ENCODE data around the gene PLCB4. TPM values are rescaled to one million over a fixed set of nuclear protein-coding genes. Genes with fewer than 3 reads are reported as not detected.

Gene PLCB4
- polyA plus RNA-seq, 1 experiment, result 18.6 TPM

GRCh38 chr20:9367746-9368145, 298.9 kb downstream of the PLCB4 start:
- DNase-seq (ENCODE audit: low read depth, low spot score), result no peak
- H3K4me3 ChIP-seq (ENCODE audit: low read depth, low read length), result no peak overlapping the region
- H3K27me3 ChIP-seq (ENCODE audit: control insufficient read depth, insufficient read depth, low read length), result no peaks in the 10 kb centered on the region
- no peak overlapping the region for H3K27ac ChIP-seq (ENCODE audit: low read depth, low read length)
- H3K9me3 ChIP-seq (ENCODE audit: control insufficient read depth, insufficient read depth, low read length), result no peaks in the 10 kb centered on the region
- ChIA-PET CTCF (interaction anchor here (0.7 to 1.8 kb wide), 3 partner anchors 514 to 607 kb away, joined by 5 to 6 read pairs (median 5); no protein-coding TSS in a partner anchor), POLR2A (no interaction called here)
- no peak for TF ChIP-seq CTCF (IDR thresholded peaks at IDR 0.05; ENCODE audit: low read depth, low read length)

DNA sequence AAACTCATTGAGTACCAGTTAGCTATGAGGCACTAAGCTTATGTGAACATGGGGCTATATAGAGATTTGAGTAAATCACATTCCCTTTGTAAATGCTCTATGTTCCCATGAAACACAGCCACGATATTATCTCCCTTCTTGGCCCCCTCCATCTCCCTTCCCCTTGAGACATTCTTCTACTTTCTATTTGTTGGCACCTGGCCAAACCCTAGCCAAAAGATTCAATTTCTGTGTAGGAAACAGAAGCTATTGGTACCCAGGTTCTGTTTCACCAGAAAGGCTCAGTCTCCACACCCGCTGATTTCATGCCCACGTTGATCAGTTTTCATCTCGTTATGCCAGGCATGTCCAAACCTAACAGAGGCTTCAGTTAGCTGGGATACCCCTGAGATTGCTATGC, 300.0 kb downstream of the PLCB4 start:
- no peak overlapping the region for H3K4me3 ChIP-seq (ENCODE audit: low read depth, low read length)
- POLR2A ChIA-PET, result no interaction called here

GRCh38 chr20:9369557-9369956, 300.7 kb downstream of the PLCB4 start:
- POLR2A ChIA-PET, result no interaction called here
- Histone ChIP-seq H3K4me3 (ENCODE audit: low read depth, low read length) (no peak overlapping the region), H3K27me3 (ENCODE audit: control insufficient read depth, insufficient read depth, low read length) (no peaks in the 10 kb centered on the region), H3K27ac (ENCODE audit: low read depth, low read length) (no peak overlapping the region), H3K9me3 (ENCODE audit: control insufficient read depth, insufficient read depth, low read length) (no peaks in the 10 kb centered on the region)
- TF ChIP-seq CTCF (IDR thresholded peaks at IDR 0.05; ENCODE audit: low read depth, low read length), result no peak
- CTCF ChIA-PET, result interaction anchor here (0.7 to 2.1 kb wide), 4 partner anchors 10 to 565 kb away, joined by 3 to 7 read pairs (median 5); no protein-coding TSS in a partner anchor
- DNase-seq (ENCODE audit: low read depth, low spot score), result no peak

More for the DNA sequence above, 300.0 kb downstream of the PLCB4 start:
- CTCF ChIA-PET, result interaction anchor here (0.9 to 2.1 kb wide), 3 partner anchors 9 to 515 kb away, joined by 3 to 7 read pairs (median 7); no protein-coding TSS in a partner anchor
- H3K27ac ChIP-seq (ENCODE audit: low read depth, low read length), result no peak overlapping the region
- DNase-seq (ENCODE audit: low read depth, low spot score), result no peak
- H3K9me3 ChIP-seq (ENCODE audit: control insufficient read depth, insufficient read depth, low read length), result no peaks in the 10 kb centered on the region
- no peak for TF ChIP-seq CTCF (IDR thresholded peaks at IDR 0.05; ENCODE audit: low read depth, low read length)
- H3K27me3 ChIP-seq (ENCODE audit: control insufficient read depth, insufficient read depth, low read length), result no peaks in the 10 kb centered on the region

- CTCF ChIA-PET, result no interaction called here
- TF ChIP-seq CTCF (IDR thresholded peaks at IDR 0.05; ENCODE audit: low read depth, low read length), result no peak
- POLR2A ChIA-PET, result interaction anchor here (0.6 kb wide), 1 partner anchor 521 kb away, joined by 3 read pairs; no protein-coding TSS in a partner anchor
- peak; percentile 15 for DNase-seq (ENCODE audit: low read depth, low spot score)
- Histone ChIP-seq H3K27ac (ENCODE audit: low read depth, low read length) (peak overlapping the region; percentile 54), H3K27me3 (ENCODE audit: control insufficient read depth, insufficient read depth, low read length) (no peaks in the 10 kb centered on the region), H3K9me3 (ENCODE audit: control insufficient read depth, insufficient read depth, low read length) (no peaks in the 10 kb centered on the region), H3K4me3 (ENCODE audit: low read depth, low read length) (no peak overlapping the region)
Measured at GRCh38 chr20:9374072-9374471, 305.2 kb downstream of the PLCB4 start.

- no peak for TF ChIP-seq CTCF (IDR thresholded peaks at IDR 0.05; ENCODE audit: low read depth, low read length)
- DNase-seq (ENCODE audit: low read depth, low spot score), result no peak
- ChIA-PET CTCF (no interaction called here), POLR2A (interaction anchor here (0.6 kb wide), 1 partner anchor 521 kb away, joined by 3 read pairs; no protein-coding TSS in a partner anchor)
- Histone ChIP-seq H3K9me3 (ENCODE audit: control insufficient read depth, insufficient read depth, low read length) (no peaks in the 10 kb centered on the region), H3K4me3 (ENCODE audit: low read depth, low read length) (no peak overlapping the region), H3K27ac (ENCODE audit: low read depth, low read length) (peak overlapping the region; percentile 54), H3K27me3 (ENCODE audit: control insufficient read depth, insufficient read depth, low read length) (no peaks in the 10 kb centered on the region)
Measured at GRCh38 chr20:9374480-9374879, 305.6 kb downstream of the PLCB4 start.

All from AG04450 (cell line).